T-helper 2 cell treated with Interferon-gamma antibody and Interleukin-4, amounts not matched to agents 5 μg/mL and 100 μg/mL, for 36 hours (primary cell): ENCODE data around the gene C1QBP.
A peak's percentile ranks its signal among the peaks of the same experiment; 100 is the strongest.
"Not testable (repeated sequence)": the region's sequence is repeated elsewhere in the genome, so short reads cannot be mapped to it uniquely, and the experiment has no call there.

ENCODE experiments used
- DNase-seq: peaks from one replicate; pipeline ENCODE4 v3.0.0; 2021; ENCODE audit warnings: low spot score
- H3K27ac Mint-ChIP-seq: one replicate; pipeline ENCODE4 v1.8.0; 2021; ENCODE audit warnings: mild to moderate bottlenecking, mixed read lengths
- H3K27me3 Mint-ChIP-seq: one replicate; pipeline ENCODE4 v1.8.0; 2021; ENCODE audit warnings: low read depth, mixed read lengths
- H3K36me3 Mint-ChIP-seq: one replicate; pipeline ENCODE4 v1.8.0; 2021; ENCODE audit warnings: low read depth, mixed read lengths
- H3K4me1 Mint-ChIP-seq: one replicate; pipeline ENCODE4 v1.8.0; 2021; ENCODE audit warnings: low read depth, mixed read lengths
- H3K4me3 Mint-ChIP-seq: one replicate; pipeline ENCODE4 v1.8.0; 2022; ENCODE audit warnings: mild to moderate bottlenecking, moderate library complexity, mixed read lengths
- H3K9me3 Mint-ChIP-seq: one replicate; pipeline ENCODE4 v1.8.0; 2021; ENCODE audit warnings: mixed read lengths

Gene C1QBP

DNA sequence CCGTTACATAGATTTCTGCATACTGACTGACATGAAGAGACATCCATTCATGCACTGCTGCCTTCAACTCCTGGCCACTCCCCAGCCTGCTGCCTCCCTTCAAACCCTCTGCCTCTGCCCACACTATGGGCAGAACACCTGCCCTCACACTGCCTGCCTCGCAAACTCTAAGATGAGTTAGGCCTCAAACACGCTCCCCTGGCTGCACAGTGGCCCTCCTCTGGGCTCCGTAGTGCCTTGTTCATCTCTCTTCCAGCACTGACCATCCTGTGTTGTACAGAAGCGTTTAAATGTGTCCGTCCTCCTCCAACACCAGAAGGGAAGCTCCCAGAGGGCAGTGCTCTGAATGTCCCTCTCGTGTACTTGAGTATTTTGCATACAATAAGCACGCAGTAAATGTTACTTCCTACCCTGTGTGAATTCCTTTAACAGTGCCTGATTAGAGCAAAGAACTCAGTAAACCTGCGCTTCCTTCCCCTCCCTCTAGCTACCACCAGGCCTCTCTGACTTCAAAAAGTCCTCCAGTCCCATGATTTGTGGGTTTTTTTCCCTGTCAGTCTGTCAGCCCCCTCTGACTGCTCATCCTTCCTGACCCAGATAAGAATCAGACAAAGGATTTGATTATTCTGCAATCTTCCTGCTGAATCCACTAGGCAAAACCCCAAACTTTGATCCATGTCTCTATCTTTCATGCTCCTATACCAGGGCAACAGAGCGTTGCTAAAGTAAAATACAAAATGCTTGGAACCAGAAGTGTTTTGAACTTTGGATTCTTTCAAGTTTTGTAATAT lies 26.0 kb upstream of the C1QBP start:
- DNase-seq: no peak
- H3K27ac Mint-ChIP-seq: no peak overlapping the region
- H3K36me3 Mint-ChIP-seq: peaks cover 20% of the 10 kb centered on the region
- no peaks in the 10 kb centered on the region for H3K9me3 Mint-ChIP-seq
- H3K27me3 Mint-ChIP-seq: no peaks in the 10 kb centered on the region
- H3K4me3 Mint-ChIP-seq: no peak overlapping the region
- H3K4me1 Mint-ChIP-seq: peaks cover 36% of the 10 kb centered on the region

- no peaks in the 10 kb centered on the region for H3K27me3 Mint-ChIP-seq
- no peaks in the 10 kb centered on the region for H3K4me1 Mint-ChIP-seq
- H3K4me3 Mint-ChIP-seq: no peak overlapping the region
- H3K9me3 Mint-ChIP-seq: no peaks in the 10 kb centered on the region
- peaks cover 44% of the 10 kb centered on the region for H3K36me3 Mint-ChIP-seq
- DNase-seq: no peak
- H3K27ac Mint-ChIP-seq: no peak overlapping the region
Observed at GRCh38 chr17:5446786-5447185, 7.8 kb upstream of the C1QBP start.

DNA sequence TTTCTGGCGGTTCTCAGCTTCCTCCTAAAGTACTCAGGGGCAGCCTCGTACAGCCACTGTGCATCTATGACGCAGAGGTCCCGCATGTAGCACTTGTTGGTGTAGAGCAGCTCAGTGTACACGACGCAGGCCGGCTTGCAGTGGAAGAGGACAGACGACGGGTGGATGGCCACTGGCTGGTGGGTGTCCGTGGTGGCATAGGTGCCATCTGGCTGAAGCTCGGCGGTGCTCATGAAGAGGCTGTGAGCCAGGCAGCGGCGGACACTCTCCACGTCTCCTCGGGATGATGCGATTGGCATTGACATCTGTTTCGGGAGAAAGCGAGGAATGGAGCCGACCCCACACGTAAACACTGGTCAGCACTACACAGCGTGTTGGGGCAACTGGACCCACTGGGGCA lies 5.3 kb upstream of the C1QBP start:
- H3K36me3 Mint-ChIP-seq: peaks cover 30% of the 10 kb centered on the region
- H3K4me3 Mint-ChIP-seq: no peak overlapping the region
- no peaks in the 10 kb centered on the region for H3K9me3 Mint-ChIP-seq
- no peak for DNase-seq
- no peak overlapping the region for H3K27ac Mint-ChIP-seq
- peaks cover 6% of the 10 kb centered on the region for H3K4me1 Mint-ChIP-seq
- no peaks in the 10 kb centered on the region for H3K27me3 Mint-ChIP-seq

- DNase-seq: no peak
- H3K9me3 Mint-ChIP-seq: no peaks in the 10 kb centered on the region
- no peaks in the 10 kb centered on the region for H3K27me3 Mint-ChIP-seq
- H3K27ac Mint-ChIP-seq: no peak overlapping the region
- H3K36me3 Mint-ChIP-seq: peaks cover 28% of the 10 kb centered on the region
- no peak overlapping the region for H3K4me3 Mint-ChIP-seq
- peaks cover 7% of the 10 kb centered on the region for H3K4me1 Mint-ChIP-seq
Observed at GRCh38 chr17:5443728-5444127, 4.8 kb upstream of the C1QBP start.

- peak overlapping the region; percentile 84 for H3K4me3 Mint-ChIP-seq
- H3K27me3 Mint-ChIP-seq: no peaks in the 10 kb centered on the region
- no peaks in the 10 kb centered on the region for H3K9me3 Mint-ChIP-seq
- H3K4me1 Mint-ChIP-seq: peaks cover 28% of the 10 kb centered on the region
- H3K27ac Mint-ChIP-seq: peak overlapping the region; percentile 82
- no peak for DNase-seq
- peaks cover 38% of the 10 kb centered on the region for H3K36me3 Mint-ChIP-seq
Observed at GRCh38 chr17:5439446-5439764, 450 bp upstream of the C1QBP start.

DNA sequence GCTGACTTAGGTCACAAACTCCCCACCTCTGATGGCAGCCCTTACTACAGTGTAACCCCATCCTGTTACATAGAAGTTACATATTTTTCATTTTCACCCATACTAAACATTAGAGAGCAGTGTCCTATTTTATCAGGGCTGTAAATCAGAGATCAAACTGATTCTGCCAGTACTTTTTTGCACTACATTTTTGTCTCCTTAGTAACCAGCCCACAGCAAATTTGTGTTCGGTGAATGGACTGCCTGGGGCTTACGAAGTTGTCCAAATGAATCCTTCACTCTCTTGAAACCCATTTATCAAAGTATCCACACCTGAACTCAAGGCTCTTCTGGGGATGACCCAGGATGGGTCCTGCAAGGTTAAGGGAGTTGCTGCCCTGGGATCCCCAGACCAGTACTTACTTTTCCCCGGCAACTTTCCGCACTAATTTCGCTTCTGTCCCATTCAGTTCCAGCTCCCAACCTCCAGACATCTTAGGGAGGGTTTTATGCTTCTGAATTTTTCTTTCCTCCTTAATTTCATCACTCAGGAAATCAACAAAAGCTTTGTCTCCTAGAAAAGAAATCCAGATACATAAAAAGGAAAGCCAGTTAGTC lies 1.1 kb downstream of the C1QBP start:
- Mint-ChIP-seq H3K27me3 (no peaks in the 10 kb centered on the region), H3K9me3 (no peaks in the 10 kb centered on the region), H3K4me3 (peak overlapping the region; percentile 90), H3K27ac (peak overlapping the region; percentile 82), H3K36me3 (peaks cover 44% of the 10 kb centered on the region), H3K4me1 (peaks cover 28% of the 10 kb centered on the region)
- DNase-seq: no peak

GRCh38 chr17:5435781-5436315 lies 3.1 kb downstream of the C1QBP start:
- H3K9me3 Mint-ChIP-seq, DNase-seq, H3K27me3 Mint-ChIP-seq, H3K27ac Mint-ChIP-seq: not testable (repeated sequence)
- H3K36me3 Mint-ChIP-seq: peaks cover 59% of the 10 kb centered on the region
- H3K4me3 Mint-ChIP-seq: peak overlapping the region; percentile 59
- H3K4me1 Mint-ChIP-seq: peaks cover 30% of the 10 kb centered on the region

- Mint-ChIP-seq H3K36me3 (peaks cover 63% of the 10 kb centered on the region), H3K9me3 (no peaks in the 10 kb centered on the region), H3K27ac (no peak overlapping the region), H3K4me3 (peak overlapping the region; percentile 12), H3K27me3 (no peaks in the 10 kb centered on the region), H3K4me1 (peaks cover 30% of the 10 kb centered on the region)
- no peak for DNase-seq
Observed at GRCh38 chr17:5434984-5435383, 4.0 kb downstream of the C1QBP start.

DNA sequence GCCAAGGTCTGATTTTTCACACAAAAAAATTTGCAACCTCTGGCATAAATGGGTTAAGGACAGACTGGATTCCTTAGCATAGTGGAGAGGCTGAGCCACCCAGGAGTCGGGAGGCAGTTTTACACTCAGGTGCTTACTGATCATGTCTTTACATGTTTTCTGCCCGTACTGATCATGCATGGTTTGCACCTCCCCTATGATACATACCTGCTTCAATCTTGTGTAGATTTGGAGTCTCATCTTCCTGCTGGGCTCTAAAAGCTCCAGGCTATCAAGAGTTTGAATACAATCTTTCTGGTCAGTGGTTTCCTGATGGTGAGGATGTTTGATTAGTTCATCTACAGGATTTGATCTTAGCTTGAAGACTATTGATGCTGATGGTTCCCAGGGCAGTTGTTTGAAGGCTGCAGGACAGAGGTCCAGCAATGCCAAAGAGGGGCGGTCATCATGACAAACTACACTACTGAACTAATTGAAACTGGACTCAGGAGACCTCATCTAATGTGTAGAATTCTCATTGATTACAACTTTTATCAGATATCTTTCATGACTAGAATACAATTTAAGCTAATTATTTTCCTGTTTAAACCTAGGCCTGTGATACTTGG lies 6.9 kb downstream of the C1QBP start:
- H3K27ac Mint-ChIP-seq: peak overlapping the region; percentile 8
- H3K4me1 Mint-ChIP-seq: peaks cover 14% of the 10 kb centered on the region
- DNase-seq: no peak
- peaks cover 74% of the 10 kb centered on the region for H3K36me3 Mint-ChIP-seq
- H3K4me3 Mint-ChIP-seq: no peak overlapping the region
- no peaks in the 10 kb centered on the region for H3K9me3 Mint-ChIP-seq
- H3K27me3 Mint-ChIP-seq: no peaks in the 10 kb centered on the region

DNA sequence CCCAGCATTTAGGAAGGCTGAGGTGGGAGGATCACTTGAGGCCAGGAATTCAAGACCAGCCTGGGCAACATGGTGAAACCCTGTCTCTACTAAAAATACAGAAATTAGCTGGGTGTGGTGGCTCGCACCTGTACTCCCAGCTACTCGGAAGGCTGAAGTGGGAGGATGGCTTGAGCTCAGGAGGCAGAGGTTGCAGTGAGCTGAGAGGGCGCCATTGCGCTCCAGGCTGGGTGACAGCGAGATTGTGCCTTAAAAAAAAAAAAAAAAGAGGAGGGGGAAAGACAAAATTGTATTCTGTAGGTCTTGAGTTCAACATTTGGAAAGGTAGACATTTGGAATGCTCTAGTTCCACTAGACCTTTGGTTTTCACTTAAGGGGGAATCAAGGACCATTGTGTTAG lies 7.7 kb downstream of the C1QBP start:
- H3K27ac Mint-ChIP-seq, H3K27me3 Mint-ChIP-seq, H3K4me3 Mint-ChIP-seq, DNase-seq, H3K4me1 Mint-ChIP-seq, H3K9me3 Mint-ChIP-seq: not testable (repeated sequence)
- H3K36me3 Mint-ChIP-seq: peaks cover 67% of the 10 kb centered on the region

- peaks cover 4% of the 10 kb centered on the region for H3K4me1 Mint-ChIP-seq
- H3K9me3 Mint-ChIP-seq: no peaks in the 10 kb centered on the region
- H3K27me3 Mint-ChIP-seq: no peaks in the 10 kb centered on the region
- DNase-seq: no peak
- no peak overlapping the region for H3K4me3 Mint-ChIP-seq
- H3K27ac Mint-ChIP-seq: no peak overlapping the region
- H3K36me3 Mint-ChIP-seq: peaks cover 69% of the 10 kb centered on the region
Observed at GRCh38 chr17:5430413-5430999, 8.4 kb downstream of the C1QBP start.

GRCh38 chr17:5429191-5429887 lies 9.6 kb downstream of the C1QBP start:
- Mint-ChIP-seq H3K36me3 (peaks cover 70% of the 10 kb centered on the region), H3K9me3 (no peaks in the 10 kb centered on the region), H3K4me1 (peaks cover 4% of the 10 kb centered on the region), H3K27ac (no peak overlapping the region), H3K4me3 (no peak overlapping the region), H3K27me3 (no peaks in the 10 kb centered on the region)
- no peak for DNase-seq

GRCh38 chr17:5425826-5426225 lies 13.1 kb downstream of the C1QBP start:
- H3K27me3 Mint-ChIP-seq: no peaks in the 10 kb centered on the region
- no peak overlapping the region for H3K27ac Mint-ChIP-seq
- H3K4me1 Mint-ChIP-seq: peaks cover 18% of the 10 kb centered on the region
- H3K36me3 Mint-ChIP-seq: peaks cover 59% of the 10 kb centered on the region
- no peak overlapping the region for H3K4me3 Mint-ChIP-seq
- H3K9me3 Mint-ChIP-seq: no peaks in the 10 kb centered on the region
- no peak for DNase-seq

DNA sequence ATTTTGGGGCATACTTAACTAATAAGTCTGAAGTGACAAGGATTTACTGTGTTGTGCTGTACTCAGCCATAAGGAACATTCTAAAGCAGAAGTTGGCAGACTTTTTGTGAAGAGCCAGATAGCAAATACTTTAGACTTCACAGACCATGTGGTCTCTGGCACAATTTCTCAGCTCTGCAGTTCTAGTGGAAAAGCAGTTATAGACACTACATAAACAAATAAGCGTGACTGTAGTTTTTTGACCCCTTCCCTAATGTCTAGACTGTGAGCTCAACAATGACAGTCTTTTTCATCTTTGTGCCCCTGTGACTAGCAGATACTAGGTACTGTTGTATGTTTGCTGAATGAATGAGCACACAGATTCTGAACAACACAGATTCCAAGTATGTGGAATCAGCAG lies 14.0 kb downstream of the C1QBP start:
- H3K4me3 Mint-ChIP-seq: no peak overlapping the region

More for the DNA sequence above, 14.0 kb downstream of the C1QBP start:
- peaks cover 58% of the 10 kb centered on the region for H3K36me3 Mint-ChIP-seq
- DNase-seq: no peak
- H3K9me3 Mint-ChIP-seq: no peaks in the 10 kb centered on the region
- H3K27me3 Mint-ChIP-seq: no peaks in the 10 kb centered on the region
- H3K27ac Mint-ChIP-seq: no peak overlapping the region
- peaks cover 23% of the 10 kb centered on the region for H3K4me1 Mint-ChIP-seq
